ENCODE measurements around the gene RNF19B. TPM values are rescaled to one million over a fixed set of nuclear protein-coding genes. Genes with fewer than 3 reads are reported as not detected.

RNF19B gene
- total and polyA plus RNA-seq, 2 of the 8 experiments (the other 6 are each of a cell fraction or from before 2014, with no cell fraction given), result 9.2 to 11.2 TPM

DNA sequence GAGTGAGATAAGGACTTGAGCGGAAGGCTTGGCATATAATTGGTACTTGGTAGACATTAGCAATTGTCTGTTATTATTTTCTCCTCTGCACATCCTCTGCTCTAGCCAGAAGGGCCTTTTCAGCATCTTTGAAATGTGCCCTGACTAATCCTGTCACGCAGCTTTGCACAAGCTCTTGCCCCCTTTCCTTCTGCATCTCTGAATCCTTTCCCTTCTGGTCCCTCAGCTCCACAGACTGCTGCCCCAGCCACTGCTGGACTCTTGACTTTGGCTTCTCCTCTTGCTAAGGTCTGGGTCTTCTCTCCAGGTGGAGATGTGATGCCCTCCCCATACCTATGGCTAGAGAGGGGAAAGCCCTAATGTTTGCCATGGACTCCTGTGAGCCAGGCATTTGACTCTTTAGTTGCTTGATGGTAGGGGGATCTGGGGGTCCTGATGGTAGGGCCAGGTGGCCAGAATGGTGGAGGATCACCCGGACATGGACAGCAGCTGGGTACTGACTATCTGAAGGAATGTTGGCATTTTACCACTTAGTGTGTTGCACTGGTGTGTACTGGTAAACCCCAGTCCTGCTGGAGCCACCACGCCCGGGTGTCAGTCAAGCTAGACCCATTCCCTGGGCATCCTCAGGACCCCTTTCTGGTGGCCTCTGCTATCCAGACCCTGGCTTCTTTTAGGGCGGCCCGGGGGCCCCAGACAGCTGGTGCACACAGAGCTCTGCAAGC lies 73.9 kb downstream of the RNF19B start:
- H3K4me3 ChIP-seq (ENCODE audit: extremely low read depth in 1 of 4, insufficient read depth in 2 of 4, low read depth in 3 of 4, low read length in 4 of 4), result no peak overlapping the region
- DNase-seq (ENCODE audit: low read depth in 1 of 2, low spot score in 2 of 2) (no peak), FAIRE-seq (no peak)
- 87% methylated on average over 7 of the region's 7 CpGs; no CpG with 5 or more reads in 1 of the 2 experiments for WGBS, 2 experiments (ENCODE audit: extremely low coverage in 1 of 2, insufficient coverage in 1 of 2, insufficient read length in 1 of 2, insufficient replicate concordance in 2 of 2, low coverage in 1 of 2, low lambda C conversion rate in 2 of 2, missing lambda C conversion rate in 1 of 2)
- H4K20me1 ChIP-seq (replicated peaks in 1 of 2; ENCODE audit: control insufficient read depth in 1 of 2, insufficient read depth in 2 of 2, low read length in 2 of 2), result peaks cover 0 to 16% of the 10 kb centered on the region in 2 experiments
- no peaks in the 10 kb centered on the region for H3K79me1 ChIP-seq (ENCODE audit: low read depth, low read length)
- no peak overlapping the region for H4K8ac ChIP-seq (ENCODE audit: extremely low read depth, insufficient read depth, low read length)
- H3K79me2 ChIP-seq (ENCODE audit: control insufficient read depth in 1 of 2, insufficient read depth in 2 of 2, low read length in 2 of 2), result no peaks in the 10 kb centered on the region
- peaks cover 2 to 45% (median 25%) of the 10 kb centered on the region in 4 experiments for H3K27me3 ChIP-seq (replicated peaks in 1 of 4; ENCODE audit: control insufficient read depth in 3 of 4, extremely low read depth in 1 of 4, insufficient read depth in 3 of 4, low read length in 3 of 4)
- peaks cover 0 to 6% of the 10 kb centered on the region in 2 experiments; a peak in 1 of 4 replicates for H3K9me3 ChIP-seq (ENCODE audit: insufficient read depth in 2 of 2, low read depth in 1 of 2, low read length in 1 of 2)
- no peak overlapping the region for H2BK12ac ChIP-seq (ENCODE audit: low read depth, low read length)
- H2AK5ac ChIP-seq (ENCODE audit: low read depth, low read length), result no peak overlapping the region
- no peak overlapping the region for H2AFZ ChIP-seq (ENCODE audit: low read length)
- H3K27ac ChIP-seq (ENCODE audit: low read depth, low read length), result no peak overlapping the region
- H3K18ac ChIP-seq (ENCODE audit: extremely low read depth, low read length), result no peak overlapping the region
- no peak overlapping the region for H3K4ac ChIP-seq (replicated peaks; ENCODE audit: insufficient read length, low read depth, low read length)
- H3K36me3 ChIP-seq (ENCODE audit: control insufficient read depth in 2 of 4, insufficient read depth in 4 of 4, low read length in 3 of 4), result no peaks in the 10 kb centered on the region
- H3K56ac ChIP-seq (replicated peaks; ENCODE audit: insufficient read length, low read depth, low read length), result no peak overlapping the region
- H3K4me2 ChIP-seq (ENCODE audit: insufficient read depth in 1 of 2, low read depth in 2 of 2, low read length in 2 of 2), result no peak overlapping the region
- no peak overlapping the region for H2BK15ac ChIP-seq (ENCODE audit: low read length)
- ChIA-PET CTCF (ENCODE audit: partially characterized antibody) (interaction anchor here (0.7 to 16.6 kb wide), 13 partner anchors 9 to 204 kb away, joined by 3 to 382 read pairs (median 4); partner anchors contain the start of genes FNDC5 and HPCA), POLR2A (ENCODE audit: partially characterized antibody) (interaction anchor here (0.7 kb wide), 1 partner anchor 38 kb away, joined by 3 read pairs; no protein-coding TSS in a partner anchor)
- no peak overlapping the region for H4K91ac ChIP-seq (replicated peaks; ENCODE audit: insufficient read length, low read length)
- no peak overlapping the region for H2BK20ac ChIP-seq (ENCODE audit: low read length)
- no peak overlapping the region for H3K14ac ChIP-seq (ENCODE audit: insufficient read length)
- no peak overlapping the region for H2BK5ac ChIP-seq (ENCODE audit: low read depth, low read length)
- H3K4me1 ChIP-seq (replicated peaks in 1 of 4; ENCODE audit: control insufficient read depth in 3 of 4, insufficient read depth in 4 of 4, low read length in 3 of 4), result peaks cover 0 to 19% (median 9%) of the 10 kb centered on the region in 4 experiments; a peak in 6 of 7 replicates
- no peak overlapping the region for H3K23ac ChIP-seq (ENCODE audit: insufficient read length)
- H2BK120ac ChIP-seq (replicated peaks; ENCODE audit: low read depth, low read length), result no peak overlapping the region
- H3K9ac ChIP-seq (replicated peaks in 1 of 4; ENCODE audit: extremely low read depth in 1 of 4, low read depth in 3 of 4, low read length in 3 of 4), result no peak overlapping the region
- H3K23me2 ChIP-seq (ENCODE audit: low read depth, low read length), result peaks cover 7% of the 10 kb centered on the region; the same call in 1 of the 2 replicates
- H4K5ac ChIP-seq (ENCODE audit: insufficient read length, low read depth, low read length), result no peak overlapping the region
- no peak for TF ChIP-seq MAFK (IDR thresholded peaks at IDR 0.05; ENCODE audit: low read depth, low read length)
- TF ChIP-seq KDM1A (IDR thresholded peaks at IDR 0.05; ENCODE audit: borderline replicate concordance, low read length), result no peak
- TF ChIP-seq, protein P1, sequence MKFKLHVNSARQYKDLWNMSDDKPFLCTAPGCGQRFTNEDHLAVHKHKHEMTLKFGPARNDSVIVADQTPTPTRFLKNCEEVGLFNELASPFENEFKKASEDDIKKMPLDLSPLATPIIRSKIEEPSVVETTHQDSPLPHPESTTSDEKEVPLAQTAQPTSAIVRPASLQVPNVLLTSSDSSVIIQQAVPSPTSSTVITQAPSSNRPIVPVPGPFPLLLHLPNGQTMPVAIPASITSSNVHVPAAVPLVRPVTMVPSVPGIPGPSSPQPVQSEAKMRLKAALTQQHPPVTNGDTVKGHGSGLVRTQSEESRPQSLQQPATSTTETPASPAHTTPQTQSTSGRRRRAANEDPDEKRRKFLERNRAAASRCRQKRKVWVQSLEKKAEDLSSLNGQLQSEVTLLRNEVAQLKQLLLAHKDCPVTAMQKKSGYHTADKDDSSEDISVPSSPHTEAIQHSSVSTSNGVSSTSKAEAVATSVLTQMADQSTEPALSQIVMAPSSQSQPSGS (IDR thresholded peaks at IDR 0.05; ENCODE audit: low read length), result no peak
- no peak for TF ChIP-seq CHD1 (IDR thresholded peaks at IDR 0.05; ENCODE audit: low read depth, low read length)
- TF ChIP-seq, protein P2, sequence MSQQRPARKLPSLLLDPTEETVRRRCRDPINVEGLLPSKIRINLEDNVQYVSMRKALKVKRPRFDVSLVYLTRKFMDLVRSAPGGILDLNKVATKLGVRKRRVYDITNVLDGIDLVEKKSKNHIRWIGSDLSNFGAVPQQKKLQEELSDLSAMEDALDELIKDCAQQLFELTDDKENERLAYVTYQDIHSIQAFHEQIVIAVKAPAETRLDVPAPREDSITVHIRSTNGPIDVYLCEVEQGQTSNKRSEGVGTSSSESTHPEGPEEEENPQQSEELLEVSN (IDR thresholded peaks at IDR 0.05), result no peak
- no peak for TF ChIP-seq SIN3A (conservative IDR thresholded peaks at IDR 0.05 in 1 of 2, IDR thresholded peaks at IDR 0.05 in 1 of 2; ENCODE audit: low read depth in 1 of 2, low read length in 2 of 2)
- no peak for TF ChIP-seq BRCA1 (IDR thresholded peaks at IDR 0.05; ENCODE audit: low read depth, low read length)
- TF ChIP-seq TAF1 (IDR thresholded peaks at IDR 0.05; ENCODE audit: low read depth, low read length), result no peak
- no peak for TF ChIP-seq SP1 (IDR thresholded peaks at IDR 0.05; ENCODE audit: low read depth, low read length)
- no peak for TF ChIP-seq EGR1 (IDR thresholded peaks at IDR 0.05; ENCODE audit: borderline replicate concordance, low read depth, low read length)
